Measurements from ENCODE around the gene SETBP1. TPM values are rescaled to one million over a fixed set of nuclear protein-coding genes. Genes with fewer than 3 reads are reported as not detected.

SETBP1 gene
- total RNA-seq, 1 experiment from 2014 or later = 9.6 TPM

Small RNA genes lying within 50 kb of the gene (microRNA-seq; reads per million reads assigned to microRNA genes)
- gene MIR4319 (ENCODE audit: borderline number of aligned reads) = not detected
